Astrocyte of the cerebellum (primary cell): ENCODE data around the gene MYO16.

ENCODE experiments used
- DNase-seq: peaks from one replicate; pipeline ENCODE4 v3.0.0-alpha.2; 2011; ENCODE audit warnings: low read depth
- H3K4me3 ChIP-seq: 2 replicates; pipeline ENCODE4 v1.5.1; 2011; ENCODE audit warnings: mild to moderate bottlenecking, low read depth, low read length, moderate library complexity
- CTCF ChIP-seq: IDR thresholded peaks from 2 replicates; pipeline ENCODE4 v1.5.1; 2012; ENCODE audit warnings: low read length, low read depth, moderate library complexity, mild to moderate bottlenecking; ENCODE audit errors: missing control alignments
- in situ Hi-C: cut with HindIII; loops from 2 replicates; pipeline ENCODE4 v1.10.0; 2017; ENCODE audit warnings: low sequenced_read_pairs

MYO16 gene

DNA sequence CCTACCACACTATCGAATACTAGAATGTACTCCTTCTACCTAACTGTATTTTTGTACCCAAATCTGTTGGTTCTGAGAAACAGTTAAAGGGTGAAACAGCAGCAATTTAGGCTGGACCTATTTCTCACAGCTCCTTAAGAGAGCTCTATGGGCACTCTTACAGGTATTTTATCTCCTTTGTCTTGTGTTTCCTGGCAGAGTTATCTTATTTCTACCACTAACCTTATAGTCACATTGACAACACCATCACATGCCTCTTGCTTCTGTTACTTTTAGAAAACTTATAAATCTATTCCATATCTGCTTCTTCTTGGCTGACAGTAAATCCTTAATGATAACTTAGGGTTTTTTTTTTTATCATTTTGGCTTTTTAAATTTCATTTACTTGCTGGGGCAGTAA is 130.7 kb downstream of the MYO16 start:
- no peak overlapping the region for H3K4me3 ChIP-seq
- no peak for TF ChIP-seq CTCF
- no peak for DNase-seq
- in situ Hi-C loops: no loop called here

- H3K4me3 ChIP-seq: no peak overlapping the region
- no peak for DNase-seq
- no peak for TF ChIP-seq CTCF
- in situ Hi-C loops: no loop called here
Measured at GRCh38 chr13:108760541-108760940, 131.1 kb downstream of the MYO16 start.

DNA sequence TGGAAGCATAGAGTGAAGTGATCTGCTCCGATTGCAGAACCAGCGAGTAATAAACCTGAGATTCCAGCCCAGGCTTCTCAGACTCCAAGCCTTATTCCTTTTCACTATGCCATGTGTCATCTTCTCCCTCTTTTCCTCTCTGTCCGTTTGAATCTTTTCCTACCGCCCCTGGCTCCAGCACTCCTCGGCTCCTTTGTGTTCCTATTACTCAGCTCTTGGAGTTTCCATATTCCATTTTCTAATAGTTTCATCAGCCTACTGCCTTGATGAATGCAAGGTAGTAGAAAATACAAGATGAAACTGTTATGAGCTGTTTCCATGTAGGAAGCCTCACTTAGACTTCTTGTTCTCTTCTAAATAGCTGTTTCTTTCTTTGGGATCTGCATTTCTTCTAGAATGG is 138.6 kb downstream of the MYO16 start:
- no peak for DNase-seq
- in situ Hi-C loops: no loop called here
- no peak overlapping the region for H3K4me3 ChIP-seq
- TF ChIP-seq CTCF: no peak

GRCh38 chr13:108769213-108770070 is 140.0 kb downstream of the MYO16 start:
- H3K4me3 ChIP-seq: no peak overlapping the region
- no peak for TF ChIP-seq CTCF
- no peak for DNase-seq
- in situ Hi-C loops: no loop called here

GRCh38 chr13:108775597-108775996 is 146.2 kb downstream of the MYO16 start:
- no peak for TF ChIP-seq CTCF
- H3K4me3 ChIP-seq: no peak overlapping the region
- no peak for DNase-seq
- in situ Hi-C loops: no loop called here

GRCh38 chr13:108776650-108777049 is 147.2 kb downstream of the MYO16 start:
- DNase-seq: no peak
- in situ Hi-C loops: no loop called here
- no peak overlapping the region for H3K4me3 ChIP-seq
- TF ChIP-seq CTCF: no peak
